HG02642 (cell line): ENCODE measurements around the gene PIK3CA.
"Not testable (repeated sequence)": the region's sequence is repeated elsewhere in the genome, so short reads cannot be mapped to it uniquely, and the experiment has no call there.

ENCODE experiments used
- ATAC-seq: cut with Tn5 transposase; IDR thresholded peaks from one replicate; pipeline ENCODE4 v1.9.1; 2021; ENCODE audit warnings: mild to moderate bottlenecking; ENCODE audit not compliant: unreplicated experiment, poor library complexity

Gene PIK3CA

DNA sequence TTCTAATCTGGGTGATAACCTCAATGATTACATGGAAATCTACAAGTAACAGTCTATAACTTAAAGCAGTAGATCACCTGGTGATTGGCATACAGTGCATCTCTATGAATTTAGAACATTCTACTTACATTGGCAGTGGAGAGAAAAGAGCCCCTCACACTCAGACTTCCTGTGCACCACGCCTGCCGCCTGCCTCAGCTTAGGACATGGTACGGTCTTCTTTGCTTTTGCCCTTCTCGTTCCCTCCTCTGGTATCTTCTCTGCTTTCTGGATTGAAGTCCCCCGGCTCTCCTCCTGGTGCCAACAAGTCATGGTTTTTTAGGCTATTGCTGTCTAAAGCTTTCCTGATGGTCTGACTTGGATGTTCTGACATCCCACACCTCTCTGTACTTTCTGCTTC lies 110.7 kb downstream of the PIK3CA start:
- no peak for ATAC-seq

DNA sequence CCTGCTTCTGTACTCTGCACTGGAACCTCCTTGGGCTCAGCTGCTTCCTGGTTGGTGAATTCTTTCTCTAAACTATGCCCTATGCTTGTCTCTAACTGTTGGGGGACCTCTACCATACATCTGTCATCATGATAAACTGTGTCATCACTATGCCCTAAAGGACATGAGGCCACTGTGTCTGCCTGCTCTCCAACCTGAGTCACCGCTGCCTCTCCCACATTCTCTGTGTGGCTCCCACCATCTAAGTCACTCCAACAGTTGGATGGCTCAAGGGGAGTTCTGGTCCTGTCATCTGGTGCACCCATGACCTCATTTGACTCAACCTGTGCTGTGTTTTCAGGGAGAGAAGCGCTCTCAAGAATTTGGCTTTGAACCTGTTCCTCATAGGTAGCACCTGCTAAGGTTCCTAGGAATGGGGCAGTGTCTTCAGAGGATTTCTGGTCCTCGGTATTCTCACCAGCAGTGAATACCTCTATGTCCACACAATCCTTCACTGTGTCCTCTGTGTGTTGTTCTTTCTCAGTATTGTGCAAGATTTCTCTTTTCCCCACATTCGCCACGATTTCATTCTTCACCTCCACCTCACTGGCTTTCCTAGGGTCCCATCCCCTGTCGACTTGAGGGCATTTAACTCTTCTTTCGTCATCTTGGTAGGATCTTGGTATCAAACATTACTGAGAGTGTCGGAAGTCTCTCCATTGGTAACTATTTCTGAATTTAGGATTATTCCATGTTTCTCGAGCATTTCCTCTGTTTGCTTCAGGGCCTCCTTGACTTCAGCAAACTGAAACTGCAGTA lies 112.0 kb downstream of the PIK3CA start:
- ATAC-seq = not testable (repeated sequence)

DNA sequence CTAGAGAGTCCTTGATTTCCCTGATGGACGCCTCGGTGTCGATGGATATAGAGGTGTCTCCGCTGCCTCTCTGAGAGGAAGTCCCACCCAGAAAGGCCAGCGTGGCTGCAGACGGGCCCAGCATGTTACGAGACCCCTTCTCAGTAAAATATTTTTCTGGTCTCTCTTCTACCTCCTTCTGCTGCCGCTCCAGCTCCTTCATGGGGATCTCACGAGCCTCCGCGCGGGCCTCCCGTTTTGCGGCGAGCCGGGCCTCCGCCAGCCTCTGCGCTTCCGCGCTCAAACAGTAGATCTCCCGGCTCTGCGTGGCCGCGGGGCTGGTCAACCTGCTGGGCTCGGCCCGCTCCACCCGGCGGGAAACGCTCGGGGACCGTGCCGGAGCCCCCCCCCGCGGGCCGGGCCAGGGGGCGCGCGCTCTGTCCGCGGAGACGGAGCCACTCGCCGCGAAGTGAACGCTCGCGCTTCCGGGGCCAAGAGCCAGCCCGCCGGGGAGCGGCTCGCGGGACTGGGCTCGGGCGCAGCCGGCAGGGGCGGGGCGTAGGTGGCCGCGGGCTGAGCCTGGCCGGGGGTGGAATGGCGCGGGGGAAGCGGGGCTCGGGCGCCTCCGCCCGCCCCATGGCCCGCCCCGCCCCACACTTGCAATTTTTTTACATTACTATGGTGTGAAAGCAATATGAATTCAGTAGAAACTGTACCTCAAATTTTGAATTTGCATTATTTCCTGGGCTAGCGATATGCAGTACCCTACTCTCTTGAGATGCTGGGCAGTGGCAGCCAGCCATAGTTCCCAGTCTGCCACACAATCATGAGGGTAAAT lies 113.0 kb downstream of the PIK3CA start:
- ATAC-seq = peak; percentile 91

- ATAC-seq = no peak
These were observed 115.0 kb downstream of the PIK3CA start for GRCh38 chr3:179263134-179263533.

- no peak for ATAC-seq
These were observed 116.3 kb downstream of the PIK3CA start for GRCh38 chr3:179264449-179264848.

- no peak for ATAC-seq
These were observed 116.9 kb downstream of the PIK3CA start for GRCh38 chr3:179265092-179265491.

DNA sequence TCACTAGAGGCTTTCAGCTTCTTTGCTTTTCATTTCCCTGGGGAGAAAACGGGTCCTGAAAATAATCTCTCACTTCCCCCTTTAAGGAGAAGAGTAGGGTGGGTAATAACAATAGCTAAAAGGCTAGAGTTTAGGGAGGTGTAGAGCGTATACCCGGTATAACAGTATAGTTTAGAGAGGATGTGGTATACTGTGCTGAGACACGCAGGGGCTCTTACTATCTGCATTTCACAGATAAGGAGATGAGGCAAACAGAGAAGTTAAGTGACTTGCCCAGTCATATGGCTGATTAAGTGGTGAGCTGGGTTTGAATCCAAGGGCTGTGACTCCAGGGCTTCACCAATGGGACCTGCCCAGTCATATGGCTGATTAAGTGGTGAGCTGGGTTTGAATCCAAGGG lies 117.7 kb downstream of the PIK3CA start:
- peak; percentile 46 for ATAC-seq

DNA sequence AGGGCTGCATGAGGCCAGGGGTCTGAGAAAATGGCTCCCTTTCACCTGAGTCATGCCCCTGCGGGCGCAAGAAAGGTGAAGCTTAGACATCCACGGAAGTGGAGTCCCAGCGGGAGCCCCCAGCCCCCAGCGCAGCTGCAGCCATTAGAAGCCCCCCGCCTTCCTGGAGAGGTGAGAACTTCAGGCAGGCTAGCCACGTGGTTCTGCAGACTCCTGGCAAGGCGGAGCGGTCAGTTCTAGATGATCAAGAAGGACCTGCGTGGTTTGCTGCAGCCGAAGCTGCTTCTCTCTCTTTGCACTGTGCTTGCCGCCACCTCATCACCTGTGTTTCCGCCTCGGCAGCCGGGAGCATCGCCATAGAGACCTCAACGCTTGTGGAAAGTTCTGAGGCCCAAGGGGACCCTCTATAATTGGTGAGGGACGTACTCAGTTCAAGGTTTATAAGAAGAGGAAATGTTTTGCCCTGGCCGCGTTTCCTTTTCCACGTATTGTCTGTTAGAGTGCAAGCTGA lies 118.6 kb downstream of the PIK3CA start:
- ATAC-seq = no peak

GRCh38 chr3:179268400-179269051 lies 120.4 kb downstream of the PIK3CA start:
- no peak for ATAC-seq

- ATAC-seq = no peak
These were observed 121.1 kb downstream of the PIK3CA start for GRCh38 chr3:179269152-179269707.

DNA sequence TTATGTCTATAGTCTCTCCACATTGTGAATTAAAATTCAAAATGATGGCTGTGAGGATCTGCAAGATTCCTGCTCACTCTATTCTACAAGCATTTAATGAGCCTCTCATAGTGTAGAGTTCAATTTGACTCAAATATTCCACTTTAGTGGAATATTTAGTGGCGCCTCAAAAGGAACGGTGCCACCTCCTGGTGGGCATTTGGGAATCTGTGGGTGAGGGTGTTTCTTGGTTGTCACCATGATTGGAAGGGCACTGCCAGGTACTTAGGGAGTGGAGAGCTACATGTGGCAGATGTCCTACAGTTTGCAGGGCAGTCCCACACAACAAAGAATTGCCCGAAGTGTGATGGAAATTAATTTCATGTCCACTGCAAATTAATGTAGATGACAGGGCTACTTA lies 124.2 kb downstream of the PIK3CA start:
- ATAC-seq = no peak

DNA sequence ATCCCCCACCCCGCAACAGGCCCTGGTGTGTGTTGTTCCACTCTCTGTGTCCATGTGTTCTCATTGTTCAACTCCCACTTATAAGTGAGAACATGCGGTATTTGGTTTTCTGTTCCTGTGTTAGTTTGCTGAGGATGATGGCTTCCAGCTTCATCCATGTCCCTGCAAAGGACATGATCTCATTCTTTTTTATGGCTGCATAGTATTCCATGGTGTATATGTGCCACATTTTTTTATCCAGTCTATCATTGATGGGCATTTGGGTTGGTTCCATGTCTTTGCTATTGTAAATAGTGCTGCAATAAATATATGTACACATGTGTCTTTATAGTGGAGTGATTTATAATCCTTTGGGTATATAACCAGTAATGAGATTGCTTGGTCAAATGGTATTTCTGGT lies 126.3 kb downstream of the PIK3CA start:
- not testable (repeated sequence) for ATAC-seq

GRCh38 chr3:179276001-179276400 lies 127.8 kb downstream of the PIK3CA start:
- ATAC-seq = no peak

GRCh38 chr3:179276743-179277142 lies 128.6 kb downstream of the PIK3CA start:
- ATAC-seq = no peak

- ATAC-seq = no peak
These were observed 130.0 kb downstream of the PIK3CA start for GRCh38 chr3:179278151-179278550.

DNA sequence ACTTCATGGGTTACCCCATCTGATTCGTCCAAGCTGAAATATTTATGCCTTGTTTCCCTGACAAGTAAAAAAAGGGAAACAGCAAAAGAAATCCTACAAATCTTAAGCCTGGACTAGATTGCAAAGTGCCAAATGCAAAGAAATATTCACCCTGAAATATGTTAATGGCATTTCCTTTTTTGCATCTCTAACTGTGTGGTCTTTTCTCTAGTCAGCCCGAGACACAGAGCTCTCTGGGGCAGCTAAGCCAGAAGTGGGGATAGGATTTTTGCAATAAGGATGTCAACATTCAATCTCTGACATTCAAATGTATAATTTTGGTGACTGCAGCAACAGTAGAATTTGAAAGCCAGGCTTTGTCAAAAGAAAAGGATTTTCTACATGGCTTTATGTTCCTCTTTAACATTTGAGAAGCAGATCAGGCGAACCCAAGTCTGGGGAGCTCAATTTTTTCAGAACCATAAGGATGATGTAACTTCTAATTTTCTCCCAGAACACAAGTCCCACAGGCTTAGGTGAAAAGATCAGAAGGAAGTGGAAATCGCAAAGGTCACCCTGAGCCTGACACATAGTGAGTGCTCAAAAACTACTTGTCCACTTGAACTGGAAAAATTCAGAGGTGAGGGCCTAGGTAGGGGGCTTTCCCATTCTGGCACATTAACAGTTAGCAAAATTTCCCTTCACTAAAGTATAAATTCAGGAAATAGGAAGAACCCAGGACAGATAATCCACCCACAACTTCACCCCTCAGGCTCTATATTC lies 131.0 kb downstream of the PIK3CA start:
- no peak for ATAC-seq

GRCh38 chr3:179279837-179280236 lies 131.7 kb downstream of the PIK3CA start:
- ATAC-seq = no peak

DNA sequence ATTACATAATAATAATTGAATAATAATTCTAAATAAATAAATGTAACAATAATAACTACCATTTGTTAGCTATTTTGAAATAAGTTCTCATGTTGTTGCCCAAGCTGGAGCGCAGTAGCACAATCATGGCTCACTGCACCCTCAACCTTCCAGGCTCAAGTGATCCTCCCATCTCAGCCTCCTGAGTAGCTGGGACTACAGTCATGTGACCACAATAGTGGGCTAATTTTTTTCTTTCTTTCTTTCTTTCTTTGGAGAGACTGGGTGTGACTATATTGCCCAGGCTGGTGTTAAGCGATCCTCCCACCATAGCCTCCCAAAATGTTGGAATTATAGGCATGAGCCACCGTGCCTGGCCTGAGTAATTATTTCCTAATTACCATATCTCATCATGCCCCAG lies 133.7 kb downstream of the PIK3CA start:
- ATAC-seq = no peak

DNA sequence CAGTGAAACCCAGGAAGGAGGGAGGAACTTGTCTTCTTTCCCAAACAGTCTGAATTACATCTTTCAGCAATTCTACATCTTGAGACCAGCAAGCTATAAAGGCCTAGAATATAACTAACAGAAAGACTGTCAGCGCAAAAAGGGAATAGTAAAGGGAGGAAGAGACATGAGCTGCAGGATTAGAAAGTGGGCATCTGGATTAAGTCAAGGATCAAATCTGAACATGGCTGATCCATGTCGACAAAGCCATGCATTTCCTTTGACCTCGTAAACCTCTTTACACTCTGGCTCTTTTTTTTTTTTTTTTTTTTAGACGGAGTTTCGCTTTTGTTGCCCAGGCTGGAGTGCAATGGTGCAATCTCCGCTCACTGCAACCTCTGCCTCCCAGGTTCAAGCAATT lies 138.2 kb downstream of the PIK3CA start:
- no peak for ATAC-seq

DNA sequence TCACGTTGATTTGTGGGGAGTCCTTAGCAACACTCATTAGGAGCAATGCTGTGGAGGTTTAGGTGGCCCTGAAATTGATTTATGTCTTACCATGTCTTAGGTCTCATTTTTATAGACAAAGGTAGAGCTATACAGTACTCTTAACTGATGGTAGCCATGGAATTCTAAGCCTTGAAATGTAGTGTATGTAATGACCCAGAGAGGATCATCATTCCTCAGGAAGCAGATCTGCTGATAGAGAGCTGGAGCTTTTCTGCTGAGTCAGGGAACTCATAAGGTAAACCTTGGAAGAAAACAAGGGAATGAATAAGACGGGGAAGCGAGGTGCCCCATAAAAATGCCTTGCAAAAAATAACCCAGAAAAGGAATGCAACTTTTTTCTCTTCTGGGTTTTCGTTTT lies 140.7 kb downstream of the PIK3CA start:
- ATAC-seq = no peak
